IMR-90 (cell line): ENCODE measurements around the gene YKT6. TPM values are rescaled to one million over a fixed set of nuclear protein-coding genes. Genes with fewer than 3 reads are reported as not detected.

Source experiments
- ATAC-seq: fragments of 200-7000 bp; cut with Tn5 transposase; 2 replicates; pipeline ENCODE4 v1.9.1; 2020; ENCODE audit warnings: low read depth, mild to moderate bottlenecking, moderate library complexity
- BruUV-seq: library from RNA; stranded (reverse); fragments of 400-500 nt; replicated peaks from 2 replicates; lab custom pipeline; 2021; lab: Mats Ljungman, UMichigan
- CTCF ChIA-PET: fragments of 300-600 bp; formaldehyde crosslinking; extraction: SDS; loops from one replicate; lab custom pipeline; 2021; ENCODE audit warnings: antibody characterized with exemption; lab: Yijun Ruan, JAX
- POLR2A ChIA-PET: fragments of 300-600 bp; sonication (Branson Sonifier 250); formaldehyde crosslinking; loops from one replicate; lab custom pipeline; 2022; ENCODE audit warnings: antibody characterized with exemption; ENCODE audit not compliant: unreplicated experiment; lab: Charles Lee
- DNase-seq: peaks from one replicate; pipeline ENCODE4 v3.0.0; 2013
- H2AFZ ChIP-seq: replicated peaks from 2 replicates; pipeline ENCODE3; 2013; ENCODE audit warnings: low read length, mild to moderate bottlenecking; ENCODE audit not compliant: poor library complexity
- H2AK5ac ChIP-seq: 2 replicates; pipeline ENCODE4 v1.6.1; 2013; ENCODE audit warnings: low read depth, low read length, inconsistent platforms
- H2AK9ac ChIP-seq: replicated peaks from 2 replicates; pipeline ENCODE3; 2013; ENCODE audit warnings: mild to moderate bottlenecking, low read depth, low read length, moderate library complexity; ENCODE audit not compliant: poor library complexity
- H2BK120ac ChIP-seq: 2 replicates; pipeline ENCODE4 v1.6.1; 2013; ENCODE audit warnings: low read depth, low read length, inconsistent platforms
- H2BK15ac ChIP-seq: 3 replicates; pipeline ENCODE4 v1.6.1; 2013; ENCODE audit warnings: low read depth, low read length, inconsistent platforms
- H2BK20ac ChIP-seq: 2 replicates; pipeline ENCODE4 v1.6.1; 2013; ENCODE audit warnings: low read depth, mild to moderate bottlenecking, inconsistent platforms, low read length, moderate library complexity
- H2BK5ac ChIP-seq: 2 replicates; pipeline ENCODE4 v1.6.1; 2013; ENCODE audit warnings: mild to moderate bottlenecking, low read depth, low read length, inconsistent platforms; ENCODE audit not compliant: poor library complexity, severe bottlenecking
- H3K14ac ChIP-seq: replicated peaks from 2 replicates; pipeline ENCODE4 v1.6.1; 2013; ENCODE audit warnings: low read depth, low read length, inconsistent platforms
- H3K18ac ChIP-seq: 2 replicates; pipeline ENCODE4 v1.6.1; 2013; ENCODE audit warnings: low read depth, low read length, control low read depth
- H3K23ac ChIP-seq: 2 replicates; pipeline ENCODE4 v1.6.1; 2013; ENCODE audit warnings: low read depth, low read length, inconsistent platforms
- H3K27ac ChIP-seq: 2 replicates; pipeline ENCODE4 v1.5.1; 2013; ENCODE audit warnings: mild to moderate bottlenecking, control low read depth, low read length; ENCODE audit not compliant: insufficient read depth
- H3K27me3 ChIP-seq: 2 replicates; pipeline ENCODE4 v1.6.1; 2013; ENCODE audit warnings: low read length; ENCODE audit not compliant: control insufficient read depth, insufficient read depth
- H3K36me3 ChIP-seq: 2 replicates; pipeline ENCODE4 v1.6.1; 2013; ENCODE audit warnings: low read length, mixed read lengths; ENCODE audit not compliant: control insufficient read depth, insufficient read depth
- H3K4ac ChIP-seq: 2 replicates; pipeline ENCODE4 v1.6.1; 2013; ENCODE audit warnings: low read depth, low read length, inconsistent platforms
- H3K4me1 ChIP-seq: 2 replicates; pipeline ENCODE4 v1.6.1; 2013; ENCODE audit warnings: low read length, mixed read lengths; ENCODE audit not compliant: control insufficient read depth, insufficient read depth
- H3K4me2 ChIP-seq: 2 replicates; pipeline ENCODE4 v1.6.1; 2013; ENCODE audit warnings: low read depth, mild to moderate bottlenecking, control low read depth, low read length, moderate library complexity
- H3K4me3 ChIP-seq: 2 replicates; pipeline ENCODE4 v1.5.1; 2013; ENCODE audit warnings: low read depth, mild to moderate bottlenecking, control low read depth, low read length, moderate library complexity; ENCODE audit not compliant: insufficient read depth
- H3K56ac ChIP-seq: 2 replicates; pipeline ENCODE4 v1.6.1; 2013; ENCODE audit warnings: low read length, inconsistent platforms; ENCODE audit not compliant: insufficient read depth; ENCODE audit errors: extremely low read depth
- H3K79me1 ChIP-seq, 2 experiments: 2 replicates each; pipeline ENCODE4 v1.6.1; 2013; ENCODE audit warnings: low read length in 2 of 2, inconsistent platforms in 1 of 2, low read depth in 1 of 2
- H3K9ac ChIP-seq: 2 replicates; pipeline ENCODE4 v1.6.1; 2013; ENCODE audit warnings: low read depth, low read length, control low read depth
- H3K9me1 ChIP-seq: 2 replicates; pipeline ENCODE4 v1.6.1; 2013; ENCODE audit warnings: low read length, inconsistent platforms; ENCODE audit not compliant: insufficient read depth
- H3K9me3 ChIP-seq: 2 replicates; pipeline ENCODE4 v1.6.1; 2013; ENCODE audit warnings: low read length; ENCODE audit not compliant: control insufficient read depth, insufficient read depth
- H4K20me1 ChIP-seq: 2 replicates; pipeline ENCODE4 v1.6.1; 2013; ENCODE audit warnings: low read length, inconsistent platforms; ENCODE audit not compliant: insufficient read depth
- H4K5ac ChIP-seq: 2 replicates; pipeline ENCODE4 v1.6.1; 2013; ENCODE audit warnings: mild to moderate bottlenecking, low read depth, low read length, control low read depth
- H4K8ac ChIP-seq, 2 experiments: 2 replicates each; pipeline ENCODE4 v1.6.1; 2013; ENCODE audit warnings: low read depth in 2 of 2, low read length in 2 of 2, control low read depth in 1 of 2, inconsistent platforms in 1 of 2
- H4K91ac ChIP-seq: 2 replicates; pipeline ENCODE4 v1.6.1; 2013; ENCODE audit warnings: low read depth, low read length, inconsistent platforms; ENCODE audit not compliant: insufficient read depth
- MAFK ChIP-seq: IDR thresholded peaks from 2 replicates; pipeline ENCODE4 v1.6.1; 2012; ENCODE audit warnings: low read depth, low read length, improper control_type of control experiment
- WGBS, 2 experiments: methylation state at CpG; one replicate each; pipeline versions ENCODE4 v1.1.5 to v1.1.7; 2013; ENCODE audit warnings: missing lambda C conversion rate in 2 of 2; ENCODE audit not compliant: insufficient read length in 1 of 2; ENCODE audit errors: extremely low coverage in 2 of 2; 5-methylcytosine and 5-hydroxymethylcytosine counted together
- dilution Hi-C: fragments of 300-500 bp; cut with HindIII; formaldehyde crosslinking; loops from one replicate; pipeline ENCODE4 v1.14.3; 2018; ENCODE audit warnings: low sequenced_read_pairs; ENCODE audit not compliant: unreplicated experiment
- in situ Hi-C: fragments of 300-500 bp; cut with MboI; formaldehyde crosslinking; loops from 3 replicates; pipeline ENCODE4 v1.14.3; 2019; ENCODE audit warnings: low sequenced_read_pairs, inconsistent platforms, mixed read lengths
- intact Hi-C: fragments of 100-400 bp; cut with micrococcal nuclease; formaldehyde crosslinking; loops from 2 replicates; pipeline ENCODE4 v1.10.0; 2022
- polyA plus RNA-seq, 3 experiments: library from polyadenylated mRNA; depleted of rRNA; stranded (reverse); fragments of >200 nt; gene quantifications; 2 replicates each; pipeline ENCODE4 v1.2.3, GENCODE V29; 2012; ENCODE audit warnings: low replicate concordance in 1 of 3
- total RNA-seq: library from RNA; depleted of rRNA; stranded (reverse); fragments of >200 nt; gene quantifications from 2 replicates; pipeline ENCODE4 v1.2.3, GENCODE V29; 2012

The YKT6 gene
- total and polyA plus RNA-seq, 2 of the 4 experiments (the other 2 are of a cell fraction), result 115 to 120 TPM

- H3K23ac ChIP-seq, result peak overlapping the region; percentile 10; the same call in 1 of the 2 replicates
- peaks cover 25% of the 10 kb centered on the region for H3K4me1 ChIP-seq
- H3K36me3 ChIP-seq, result no peaks in the 10 kb centered on the region
- 100% methylated on average over 1 of the region's 6 CpGs; no CpG with 5 or more reads in 1 of the 2 experiments for WGBS, 2 experiments
- in situ Hi-C loops (no loop called here), dilution Hi-C loops (no loop called here), intact Hi-C loops (no loop called here)
- no peaks in the 10 kb centered on the region for H3K9me3 ChIP-seq
- DNase-seq (no peak), ATAC-seq (no peak)
- H3K27me3 ChIP-seq, result no peaks in the 10 kb centered on the region
- peak overlapping the region; percentile 91 for H2AK5ac ChIP-seq
- peak overlapping the region; percentile 46; the same call in 1 of the 3 replicates for H2BK15ac ChIP-seq
- peak overlapping the region; percentile 82 for H3K4ac ChIP-seq
- ChIA-PET CTCF (no interaction called here), POLR2A (no interaction called here)
- H2BK20ac ChIP-seq, result peak overlapping the region; percentile 67
- no peak overlapping the region for H3K4me2 ChIP-seq
- BruUV-seq, result no TSS peak
- no peaks in the 10 kb centered on the region for H3K79me1 ChIP-seq
- H3K4me3 ChIP-seq, result no peak overlapping the region
- no peak overlapping the region for H4K5ac ChIP-seq
- no peak overlapping the region; the same call in 1 of the 2 replicates for H3K27ac ChIP-seq
- H3K9me1 ChIP-seq, result peaks cover 28% of the 10 kb centered on the region
- no peak overlapping the region for H3K18ac ChIP-seq
- peak overlapping the region; percentile 82 for H2BK120ac ChIP-seq
- peak overlapping the region in 1 of 2 experiments; percentile 76; a peak in 2 of 4 replicates for H4K8ac ChIP-seq
- H2AK9ac ChIP-seq, result peak overlapping the region; percentile 58
- H2AFZ ChIP-seq, result peak overlapping the region; percentile 7
- H3K9ac ChIP-seq, result no peak overlapping the region
- peak overlapping the region; percentile 37 for H4K91ac ChIP-seq
- no peak overlapping the region for H2BK5ac ChIP-seq
- TF ChIP-seq MAFK, result no peak
- peak overlapping the region; percentile 39; the same call in 1 of the 2 replicates for H3K14ac ChIP-seq
- no peak overlapping the region for H3K56ac ChIP-seq
- peaks cover 6% of the 10 kb centered on the region for H4K20me1 ChIP-seq
Measured at GRCh38 chr7:44257213-44257612, 56.4 kb downstream of the YKT6 start.
